ENCODE results near the gene SMLR1. TPM values are rescaled to one million over a fixed set of nuclear protein-coding genes. Genes with fewer than 3 reads are reported as not detected.

SMLR1 gene
- total and polyA plus RNA-seq, 12 donors, result 0.08 to 3.9 (median 0.42) TPM; not detected in 3

GRCh38 chr6:130826442-130827246 lies 562 bp upstream of the SMLR1 start:
- WGBS, 4 donors, result 92 to 99% (median 93%) methylated on average over 4 of the region's 4 CpGs
- H3K27me3 ChIP-seq, result no peaks in the 10 kb centered on the region
- DNase-seq, result no peak
- H3K27ac ChIP-seq, result no peak overlapping the region
- TF ChIP-seq CTCF (IDR thresholded peaks at IDR 0.05) (no peak), POLR2A (IDR thresholded peaks at IDR 0.05) (no peak)
- H3K4me3 ChIP-seq, result no peak overlapping the region
- H3K36me3 ChIP-seq (replicated peaks in 1 of 2), result no peaks in the 10 kb centered on the region
- peaks cover 0 to 11% of the 10 kb centered on the region in 2 donors for H3K4me1 ChIP-seq (replicated peaks in 1 of 2)
- intact Hi-C loops (cut with DNase I), result no loop called here
- H3K9me3 ChIP-seq (replicated peaks in 1 of 3), result no peaks in the 10 kb centered on the region

GRCh38 chr6:130829333-130829910 lies 2.2 kb downstream of the SMLR1 start:
- peaks cover 0 to 11% of the 10 kb centered on the region in 2 donors for H3K4me1 ChIP-seq (replicated peaks in 1 of 2)
- intact Hi-C loops (cut with DNase I), result no loop called here
- no peak overlapping the region for H3K4me3 ChIP-seq
- 75 to 82% (median 81%) methylated on average over 4 of the region's 4 CpGs for WGBS, 4 donors
- no peaks in the 10 kb centered on the region for H3K9me3 ChIP-seq (replicated peaks in 1 of 3)
- no peaks in the 10 kb centered on the region for H3K36me3 ChIP-seq (replicated peaks in 1 of 2)
- no peak for DNase-seq
- H3K27me3 ChIP-seq, result no peaks in the 10 kb centered on the region
- no peak overlapping the region for H3K27ac ChIP-seq
- TF ChIP-seq CTCF (IDR thresholded peaks at IDR 0.05) (no peak), POLR2A (IDR thresholded peaks at IDR 0.05) (no peak)

- H3K4me1 ChIP-seq (replicated peaks in 1 of 2), result peaks cover 0 to 10% of the 10 kb centered on the region in 2 donors
- 88 to 91% (median 89%) methylated on average over 5 of the region's 5 CpGs for WGBS, 4 donors
- H3K27ac ChIP-seq, result no peak overlapping the region
- H3K36me3 ChIP-seq (replicated peaks in 1 of 2), result no peaks in the 10 kb centered on the region
- DNase-seq, result no peak
- TF ChIP-seq POLR2A (IDR thresholded peaks at IDR 0.05) (no peak), CTCF (IDR thresholded peaks at IDR 0.05) (no peak)
- no peak overlapping the region for H3K4me3 ChIP-seq
- H3K9me3 ChIP-seq (replicated peaks in 1 of 3), result no peaks in the 10 kb centered on the region
- H3K27me3 ChIP-seq, result no peaks in the 10 kb centered on the region
- intact Hi-C loops (cut with DNase I), result no loop called here
These were observed 4.4 kb downstream of the SMLR1 start for GRCh38 chr6:130831607-130832006.

DNA sequence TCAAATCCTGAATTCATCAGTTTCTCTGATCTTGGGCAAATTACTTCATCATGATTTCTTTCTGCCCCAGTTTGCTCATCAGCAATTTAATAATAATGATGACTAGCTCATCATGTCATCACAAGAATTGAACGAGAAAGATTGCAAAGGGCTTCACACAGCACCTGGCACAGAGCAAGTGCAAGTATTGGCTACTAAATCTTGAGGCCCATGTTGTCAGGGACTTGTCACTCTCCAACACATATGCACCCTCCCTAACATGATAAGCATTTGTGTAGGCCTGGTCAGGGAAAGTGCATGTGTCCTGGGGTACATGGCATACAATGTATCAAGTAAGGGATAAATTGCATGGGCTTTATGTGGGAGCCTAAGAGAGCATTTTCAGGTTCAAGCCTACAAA lies 6.4 kb downstream of the SMLR1 start:
- 39 to 80% (median 64%) methylated on average over 1 of the region's 1 CpG for WGBS, 4 donors
- no peak for DNase-seq
- H3K27me3 ChIP-seq, result no peaks in the 10 kb centered on the region

More for the DNA sequence above, 6.4 kb downstream of the SMLR1 start:
- intact Hi-C loops (cut with DNase I), result no loop called here
- Histone ChIP-seq H3K36me3 (replicated peaks in 1 of 2) (no peaks in the 10 kb centered on the region), H3K9me3 (replicated peaks in 1 of 3) (no peaks in the 10 kb centered on the region), H3K4me1 (replicated peaks in 1 of 2) (no peaks in the 10 kb centered on the region), H3K4me3 (no peak overlapping the region), H3K27ac (no peak overlapping the region)
- no peak for TF ChIP-seq CTCF (IDR thresholded peaks at IDR 0.05)

All from adrenal gland (tissue), 12 donors.